ENCODE measurements around the gene STUM. TPM values are rescaled to one million over a fixed set of nuclear protein-coding genes. Genes with fewer than 3 reads are reported as not detected.

STUM gene
- total and polyA plus RNA-seq, 2 of the 8 experiments (the other 6 are each of a cell fraction or from before 2014, with no cell fraction given), result 0.76 to 1.2 TPM

GRCh38 chr1:226545836-226546596 is 2.5 kb upstream of the STUM start:
- WGBS, 2 experiments (ENCODE audit: extremely low coverage in 1 of 2, insufficient coverage in 1 of 2, insufficient read length in 1 of 2, insufficient replicate concordance in 2 of 2, low coverage in 1 of 2, low lambda C conversion rate in 2 of 2, missing lambda C conversion rate in 1 of 2), result 83% methylated on average over 5 of the region's 5 CpGs; no CpG with 5 or more reads in 1 of the 2 experiments
- H2BK12ac ChIP-seq (ENCODE audit: low read depth, low read length), result no peak overlapping the region
- DNase-seq (ENCODE audit: low read depth in 1 of 2, low spot score in 2 of 2) (no peak), FAIRE-seq (no peak)
- peaks cover 10 to 49% (median 44%) of the 10 kb centered on the region in 4 experiments for H3K27me3 ChIP-seq (replicated peaks in 1 of 4; ENCODE audit: control insufficient read depth in 3 of 4, extremely low read depth in 1 of 4, insufficient read depth in 3 of 4, low read length in 3 of 4)
- no peak overlapping the region for H4K5ac ChIP-seq (ENCODE audit: insufficient read length, low read depth, low read length)
- no peak overlapping the region for H3K4ac ChIP-seq (replicated peaks; ENCODE audit: insufficient read length, low read depth, low read length)
- H4K91ac ChIP-seq (replicated peaks; ENCODE audit: insufficient read length, low read length), result no peak overlapping the region
- peaks cover 3 to 20% (median 14%) of the 10 kb centered on the region in 4 experiments for H3K4me1 ChIP-seq (replicated peaks in 1 of 4; ENCODE audit: control insufficient read depth in 3 of 4, insufficient read depth in 4 of 4, low read length in 3 of 4)
- no peak overlapping the region for H3K4me2 ChIP-seq (ENCODE audit: insufficient read depth in 1 of 2, low read depth in 2 of 2, low read length in 2 of 2)
- no peaks in the 10 kb centered on the region for H3K79me1 ChIP-seq (ENCODE audit: low read depth, low read length)
- no peak overlapping the region for H2AK5ac ChIP-seq (ENCODE audit: low read depth, low read length)
- H3K4me3 ChIP-seq (ENCODE audit: extremely low read depth in 1 of 4, insufficient read depth in 2 of 4, low read depth in 3 of 4, low read length in 4 of 4), result no peak overlapping the region
- H3K9me3 ChIP-seq (ENCODE audit: insufficient read depth in 2 of 2, low read depth in 1 of 2, low read length in 1 of 2), result no peaks in the 10 kb centered on the region
- no peak overlapping the region for H2BK120ac ChIP-seq (replicated peaks; ENCODE audit: low read depth, low read length)
- H2AFZ ChIP-seq (ENCODE audit: low read length), result no peak overlapping the region
- H3K27ac ChIP-seq (ENCODE audit: low read depth, low read length), result no peak overlapping the region
- no peaks in the 10 kb centered on the region for H3K79me2 ChIP-seq (ENCODE audit: control insufficient read depth in 1 of 2, insufficient read depth in 2 of 2, low read length in 2 of 2)
- H3K23me2 ChIP-seq (ENCODE audit: low read depth, low read length), result peaks cover 9% of the 10 kb centered on the region; the same call in 1 of the 2 replicates
- no peak overlapping the region for H3K56ac ChIP-seq (replicated peaks; ENCODE audit: insufficient read length, low read depth, low read length)
- POLR2A ChIA-PET (ENCODE audit: partially characterized antibody), result no interaction called here
- H2BK15ac ChIP-seq (ENCODE audit: low read length), result no peak overlapping the region
- no peak overlapping the region for H2BK5ac ChIP-seq (ENCODE audit: low read depth, low read length)
- H2BK20ac ChIP-seq (ENCODE audit: low read length), result no peak overlapping the region
- peaks cover 0 to 5% of the 10 kb centered on the region in 2 experiments for H4K20me1 ChIP-seq (replicated peaks in 1 of 2; ENCODE audit: control insufficient read depth in 1 of 2, insufficient read depth in 2 of 2, low read length in 2 of 2)
- TF ChIP-seq EZH2 (IDR thresholded peaks at IDR 0.05; ENCODE audit: low read depth, low read length, severe bottlenecking) (no peak), BCL11A (IDR thresholded peaks at IDR 0.05; ENCODE audit: low read depth in 2 of 2, low read length in 2 of 2) (no peak), POU5F1 (IDR thresholded peaks at IDR 0.05; ENCODE audit: low read depth, low read length) (no peak)
- H3K18ac ChIP-seq (ENCODE audit: extremely low read depth, low read length), result no peak overlapping the region
- H3K36me3 ChIP-seq (ENCODE audit: control insufficient read depth in 2 of 4, insufficient read depth in 4 of 4, low read length in 3 of 4), result no peaks in the 10 kb centered on the region
- H3K9ac ChIP-seq (replicated peaks in 1 of 4; ENCODE audit: extremely low read depth in 1 of 4, low read depth in 3 of 4, low read length in 3 of 4), result no peak overlapping the region
- H3K23ac ChIP-seq (ENCODE audit: insufficient read length), result no peak overlapping the region
- no peak overlapping the region for H4K8ac ChIP-seq (ENCODE audit: extremely low read depth, insufficient read depth, low read length)
- CTCF ChIA-PET (ENCODE audit: partially characterized antibody), result interaction anchor here (1.5 to 6.7 kb wide), 6 partner anchors 20 to 281 kb away, joined by 3 to 49 read pairs (median 20); partner anchors contain the start of gene PARP1
- H3K14ac ChIP-seq (ENCODE audit: insufficient read length), result no peak overlapping the region

Measured in H1 (cell line).